Dermis blood vessel endothelial cell (primary cell): ENCODE data around the gene SLC25A6. TPM values are rescaled to one million over a fixed set of nuclear protein-coding genes. Genes with fewer than 3 reads are reported as not detected.
"Not testable (repeated sequence)": the region's sequence is repeated elsewhere in the genome, so short reads cannot be mapped to it uniquely, and the experiment has no call there.

Experiments used
- DNase-seq: peaks from one replicate; pipeline ENCODE4 v3.0.0; 2010
- total RNA-seq: library from RNA; depleted of rRNA; stranded (reverse); fragments of >200 nt; gene quantifications from 2 replicates; pipeline ENCODE4 v1.2.3, GENCODE V29; 2014

The SLC25A6 gene
- 131 and 195 TPM in 2 replicates for total RNA-seq

DNA sequence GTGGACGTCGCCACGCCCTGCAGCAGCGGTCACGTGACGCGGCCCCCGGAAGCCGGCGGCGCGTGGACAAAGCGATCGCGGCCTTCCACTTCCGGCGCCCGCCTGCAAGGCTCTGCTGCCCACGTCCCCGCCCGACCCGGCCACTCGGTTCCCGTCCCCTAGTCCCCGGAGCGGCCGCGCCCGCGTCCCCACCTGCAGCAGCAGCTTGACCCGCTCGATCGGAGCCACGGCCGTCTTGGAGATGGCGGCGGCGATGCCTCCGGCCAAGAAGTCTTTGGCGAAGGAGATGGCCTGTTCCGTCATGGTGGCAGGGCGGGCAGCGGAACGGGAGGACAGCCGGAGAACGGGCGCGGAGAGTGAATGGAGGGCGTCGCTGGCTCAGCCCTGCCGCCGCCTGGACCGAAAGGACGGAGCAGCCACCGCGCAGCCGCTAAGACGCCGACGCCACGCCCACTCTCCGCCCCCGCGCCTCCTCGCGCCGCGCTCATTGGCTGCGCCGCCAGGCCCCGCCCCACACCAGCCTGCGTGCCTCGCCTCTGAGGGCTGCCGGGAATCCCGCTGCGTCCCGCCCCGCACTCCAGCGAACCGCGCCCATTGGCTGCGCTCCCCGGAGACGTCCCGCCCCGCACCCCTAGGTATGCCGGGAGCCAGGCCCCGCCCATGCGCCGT, at the start of gene SLC25A6:
Gene SLC25A6, minus strand, starts transcription at position 407 of the 669 bp plus-strand sequence. Its CDS starts 104 bp downstream, at position 303.
- DNase-seq: peak; percentile 99

DNA sequence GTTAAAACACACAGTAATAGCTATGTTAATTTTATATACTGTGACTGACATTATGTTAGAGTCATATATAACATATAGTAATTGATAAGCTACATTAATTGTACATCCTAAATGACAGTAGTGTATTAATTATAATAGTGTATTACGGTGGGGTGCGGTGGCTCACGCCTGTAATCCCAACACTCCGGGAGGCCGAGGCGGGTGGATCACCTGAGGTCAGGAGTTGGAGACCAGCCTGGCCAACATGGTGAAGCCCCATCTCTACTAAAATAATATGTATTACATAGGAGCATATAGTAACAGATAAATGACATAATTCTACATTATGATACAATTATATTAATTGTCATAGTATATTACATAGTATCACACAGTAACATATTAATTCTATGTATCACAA, 48.6 kb upstream of the SLC25A6 start:
- DNase-seq: no peak

DNA sequence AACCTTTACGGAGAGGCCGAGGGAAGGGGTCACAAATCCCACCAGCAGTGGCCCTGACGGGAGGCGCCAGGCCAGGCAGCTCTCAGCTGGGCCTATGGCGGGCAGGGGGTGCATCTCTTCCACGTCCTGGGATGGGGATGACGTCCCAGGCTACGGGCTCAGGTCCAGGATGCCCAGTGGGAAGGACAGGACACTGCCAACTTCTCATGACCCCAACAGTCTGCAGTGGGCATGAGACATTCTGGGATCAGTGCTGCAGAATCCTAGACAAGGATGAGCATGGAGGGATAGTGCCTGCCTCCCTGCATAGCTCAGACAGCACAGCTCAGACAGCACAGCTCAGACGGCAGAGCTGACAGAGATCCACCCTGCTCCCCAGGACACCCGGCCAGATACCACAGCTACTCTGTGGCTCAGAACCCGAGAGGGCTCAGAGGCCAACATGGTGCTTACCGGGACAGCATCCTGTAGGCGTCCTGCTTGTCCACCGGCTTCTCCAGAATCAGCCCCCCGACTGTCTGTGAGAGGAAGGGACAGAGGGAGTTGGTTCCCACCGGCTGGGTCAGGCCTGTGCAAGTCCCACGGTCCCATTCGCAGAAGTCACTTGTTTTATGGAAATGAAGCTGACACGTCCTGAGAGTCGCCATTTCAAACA, 43.5 kb upstream of the SLC25A6 start:
- DNase-seq: no peak

GRCh38 chrX:1434871-1435240, 42.9 kb upstream of the SLC25A6 start:
- DNase-seq: no peak

DNA sequence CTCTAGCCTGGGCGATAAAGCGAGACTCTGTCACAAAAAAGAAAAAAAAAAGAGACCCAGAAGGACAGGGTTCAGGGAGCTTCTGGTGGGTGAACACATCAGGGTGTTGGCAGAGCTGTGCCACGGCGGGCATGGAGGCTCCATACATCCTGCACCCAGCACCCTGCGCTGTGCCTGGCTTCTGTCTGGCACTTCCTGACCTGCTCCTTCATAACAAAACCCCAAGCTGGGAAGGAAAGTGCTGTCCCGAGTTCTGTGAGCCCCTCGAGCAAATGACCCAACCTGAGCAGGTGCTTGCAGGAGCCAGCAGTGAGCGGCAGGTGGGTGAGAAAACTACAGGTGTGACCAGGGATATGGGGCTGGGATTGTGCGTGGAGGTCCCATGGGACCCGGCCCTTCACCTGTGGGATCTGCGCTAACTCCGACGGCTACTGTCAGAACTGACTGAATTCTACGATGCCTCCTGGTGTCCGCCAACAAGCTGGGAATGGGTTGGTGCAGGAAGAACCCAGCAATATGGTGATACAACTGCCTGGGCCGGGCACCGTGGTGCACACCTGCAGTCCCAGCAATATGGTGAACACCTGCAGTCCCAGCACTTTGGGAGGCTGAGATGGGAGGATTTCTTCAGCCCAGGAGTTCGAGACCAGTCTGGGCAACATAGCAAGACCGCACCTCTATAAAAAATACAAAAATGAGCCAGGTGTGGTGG, 41.9 kb upstream of the SLC25A6 start:
- DNase-seq: no peak

DNA sequence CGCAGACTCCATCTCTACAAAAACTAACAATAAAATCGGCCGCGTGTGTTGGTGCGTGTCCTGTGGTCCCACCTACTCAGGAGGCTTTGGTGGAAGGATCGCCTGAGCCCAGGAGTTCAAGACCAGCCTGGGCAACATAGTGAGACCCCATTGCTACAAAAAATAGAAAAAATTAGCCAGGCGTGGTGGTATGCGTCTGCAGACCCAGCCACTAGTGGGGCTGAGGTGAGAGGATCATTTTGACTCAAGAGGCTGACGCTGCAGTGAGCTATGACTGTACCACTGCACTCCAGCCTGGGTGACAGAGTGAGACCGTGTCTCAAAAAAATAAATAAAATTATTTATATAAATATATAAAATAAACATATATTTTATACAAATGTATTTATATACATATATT, 38.5 kb upstream of the SLC25A6 start:
- no peak for DNase-seq

GRCh38 chrX:1427756-1428155, 35.8 kb upstream of the SLC25A6 start:
- no peak for DNase-seq

- DNase-seq: not testable (repeated sequence)
Measured at GRCh38 chrX:1426321-1426720, 34.4 kb upstream of the SLC25A6 start.

GRCh38 chrX:1425381-1425780, 33.5 kb upstream of the SLC25A6 start:
- no peak for DNase-seq

GRCh38 chrX:1424147-1424851, 32.4 kb upstream of the SLC25A6 start:
- no peak for DNase-seq

- no peak for DNase-seq
Measured at GRCh38 chrX:1423215-1423614, 31.3 kb upstream of the SLC25A6 start.

DNA sequence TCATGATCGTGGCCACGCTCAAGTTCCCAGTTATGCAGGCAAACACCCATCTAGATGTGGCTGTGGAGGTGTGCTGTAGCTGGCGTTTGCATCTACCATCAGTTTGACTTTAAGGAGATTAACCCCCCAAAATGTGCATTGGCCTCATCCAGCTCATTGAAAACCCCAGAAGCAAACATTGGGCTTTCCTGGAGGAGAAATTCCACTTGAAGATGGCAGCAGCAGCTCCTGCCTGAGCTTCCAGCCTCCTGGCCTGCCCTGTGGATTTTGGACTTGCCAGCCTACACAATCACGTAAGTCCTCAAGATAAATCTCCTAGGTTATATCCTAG, 30.2 kb upstream of the SLC25A6 start:
- no peak for DNase-seq

DNA sequence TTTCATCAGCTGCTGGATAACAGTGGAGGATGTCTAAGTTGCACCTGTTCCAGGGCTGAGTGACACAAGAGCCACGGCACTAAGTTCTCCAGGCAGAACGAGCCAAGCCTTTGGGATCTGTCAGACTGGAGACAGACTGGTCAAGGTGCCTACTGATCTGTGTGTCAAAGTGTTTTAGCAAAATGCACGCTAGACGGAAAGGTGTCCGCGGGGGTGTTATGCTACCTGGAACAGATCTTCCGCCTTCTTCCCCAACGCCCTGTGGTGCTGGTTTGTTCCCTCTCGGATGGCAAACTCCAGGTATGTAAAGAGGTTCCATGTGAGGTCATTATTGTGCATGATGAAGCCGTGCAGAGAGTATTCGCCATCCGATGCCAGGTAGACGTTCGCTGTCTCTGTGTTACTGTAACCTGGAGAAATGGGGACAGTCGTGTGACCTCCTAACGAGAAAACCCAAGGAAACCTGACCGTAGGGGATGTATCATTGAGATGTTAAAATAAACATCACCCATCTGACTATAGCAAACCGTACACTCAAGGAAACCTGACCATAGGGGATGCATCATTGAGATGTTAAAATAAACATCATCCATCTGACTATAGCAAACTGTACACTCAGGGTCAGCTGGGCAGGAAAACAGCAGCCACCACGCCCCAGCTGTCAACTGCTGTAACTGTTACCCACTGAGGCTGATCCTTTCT, 29.7 kb upstream of the SLC25A6 start:
- no peak for DNase-seq

DNA sequence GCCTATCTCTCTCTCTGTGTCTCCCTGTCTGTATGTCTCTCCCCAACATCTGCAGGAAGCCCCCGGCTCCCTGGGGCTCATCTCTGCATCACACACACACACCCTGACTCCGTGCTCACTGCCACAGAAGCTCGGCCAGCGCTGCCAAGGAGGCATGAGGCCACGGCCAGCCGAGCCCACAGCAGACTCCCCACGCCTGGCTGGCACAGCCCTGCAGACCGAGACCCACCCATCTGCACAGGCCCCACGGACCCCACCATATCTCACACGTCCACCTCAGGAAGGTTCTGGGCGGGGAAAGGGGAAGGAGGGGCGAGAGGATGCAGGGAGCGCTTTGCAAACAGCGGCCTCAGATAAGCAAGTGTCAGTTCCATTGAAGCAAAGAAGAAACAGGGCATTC, 28.5 kb upstream of the SLC25A6 start:
- no peak for DNase-seq

- no peak for DNase-seq
Measured at GRCh38 chrX:1419545-1420355, 27.8 kb upstream of the SLC25A6 start.

DNA sequence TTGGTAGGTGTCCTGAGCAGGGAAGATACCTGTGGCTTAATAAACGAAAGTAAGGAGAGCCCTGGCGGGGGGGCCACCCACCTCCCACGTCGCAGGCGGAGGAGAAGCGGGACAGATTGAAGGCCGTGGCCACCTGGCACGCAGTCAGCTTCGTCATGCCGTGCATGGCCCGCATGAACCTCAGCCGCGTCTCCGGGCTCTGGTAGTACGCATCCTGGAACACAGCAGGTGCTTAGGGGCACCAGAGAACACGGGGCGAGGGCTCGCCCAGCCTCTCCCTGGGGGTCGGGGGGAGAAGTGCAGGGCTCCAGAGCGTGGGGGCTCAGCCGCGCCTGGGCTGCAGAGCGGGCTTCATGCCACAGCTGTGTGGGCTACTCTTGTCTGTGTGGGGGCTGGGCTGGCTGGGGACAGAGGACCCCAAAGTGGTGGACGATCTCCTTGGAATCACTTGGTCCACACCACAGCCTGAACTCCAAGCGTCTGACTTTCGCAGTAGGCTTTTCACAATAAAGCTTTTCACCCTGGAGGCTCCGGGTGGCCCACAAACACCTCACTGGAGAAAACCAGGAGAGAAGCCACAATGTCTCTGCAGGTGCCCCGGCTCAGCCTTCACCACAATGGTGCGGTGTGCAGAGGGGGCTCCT, 27.1 kb upstream of the SLC25A6 start:
- DNase-seq: no peak

DNA sequence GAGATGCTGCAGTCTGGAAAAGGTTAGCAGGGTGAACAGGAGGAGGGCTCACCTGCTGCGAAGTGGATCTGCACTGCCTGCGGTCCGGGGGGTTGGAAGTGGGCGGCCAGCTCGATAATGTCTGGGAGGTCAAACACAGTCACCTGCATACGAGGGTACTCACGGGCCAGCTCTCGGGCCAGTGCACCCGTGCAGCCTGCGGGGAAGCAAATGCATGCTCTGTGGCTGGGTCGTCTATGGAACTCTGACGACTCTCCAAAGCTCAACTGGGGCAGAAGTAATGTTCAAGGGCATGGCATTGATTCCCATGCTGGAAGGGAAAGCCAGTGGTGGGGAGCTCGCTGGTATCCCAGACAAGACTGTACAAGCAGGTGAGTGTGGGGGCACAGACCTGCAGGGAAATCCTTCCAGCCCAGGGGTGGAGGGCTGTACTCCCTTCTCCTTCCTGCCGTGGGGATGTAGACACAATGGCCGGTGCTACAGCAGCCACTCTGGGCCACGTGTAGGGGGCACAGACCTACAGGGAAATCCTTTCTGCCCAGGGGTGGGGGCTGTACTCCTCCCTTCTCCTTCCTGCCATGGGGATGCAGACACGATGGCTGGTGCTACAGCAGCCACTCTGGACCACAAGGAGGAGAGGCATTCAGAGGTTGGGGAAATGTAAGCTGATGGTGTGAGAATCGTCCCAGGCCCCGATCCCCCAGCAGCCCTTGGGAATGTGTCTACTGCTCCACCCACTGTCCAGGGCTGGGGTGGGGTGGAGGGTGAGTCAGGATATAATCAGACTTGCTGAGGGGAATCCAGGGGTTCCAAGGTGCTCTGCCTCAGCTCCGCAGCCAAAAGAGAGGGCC, 26.2 kb upstream of the SLC25A6 start:
- no peak for DNase-seq

DNA sequence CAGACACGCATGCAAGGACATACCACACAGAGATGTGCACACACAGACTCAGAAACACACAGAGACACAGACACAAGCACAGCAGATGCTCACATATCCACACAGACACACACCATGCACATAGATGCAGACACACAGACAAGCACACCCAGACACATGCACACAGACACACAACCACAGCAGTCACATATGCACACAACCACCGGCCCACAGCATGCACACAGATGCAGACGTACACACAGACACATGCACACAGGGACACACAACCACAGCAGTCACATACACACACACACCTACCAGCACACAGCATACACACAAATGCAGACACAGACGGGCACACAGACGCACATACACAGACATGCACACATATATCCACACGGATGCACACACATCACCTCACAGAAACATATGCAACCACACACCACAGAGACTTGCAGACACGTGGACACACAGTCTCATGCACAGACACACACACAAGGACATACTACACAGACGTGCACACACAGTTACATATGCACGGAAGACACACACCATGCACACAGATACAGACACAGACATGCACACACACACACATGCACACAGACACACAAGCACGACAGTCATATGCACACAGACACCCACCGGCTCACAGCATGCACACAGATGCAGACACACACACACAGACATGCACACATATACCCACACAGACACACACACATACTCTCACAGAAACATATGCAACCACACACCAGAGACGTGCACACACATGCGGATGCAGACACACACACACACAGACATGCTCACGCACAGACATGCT, 25.2 kb upstream of the SLC25A6 start:
- DNase-seq: no peak

DNA sequence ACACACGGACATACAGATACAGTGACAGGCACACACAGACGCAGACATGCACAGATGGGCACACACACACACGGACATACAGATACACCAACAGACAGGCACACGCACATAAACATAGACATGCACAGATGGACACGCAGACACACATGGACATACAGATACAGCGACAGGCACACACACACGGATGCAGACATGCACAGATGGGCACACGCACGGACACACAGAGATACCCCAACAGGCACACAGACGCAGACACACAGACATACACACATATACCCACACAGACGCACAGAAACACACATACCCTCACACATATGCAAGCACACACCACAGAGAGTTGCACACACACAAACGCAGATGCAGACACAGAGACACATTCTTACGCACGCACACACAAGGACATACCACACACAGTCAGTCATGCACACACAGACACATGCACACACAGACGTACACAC, 24.4 kb upstream of the SLC25A6 start:
- DNase-seq: no peak
